Stimulated activated CD8-positive, alpha-beta memory T cell treated with anti-CD3 and anti-CD28 coated beads, Interleukin-12 subunit alpha, Interleukin-12 subunit beta, amount 100 ng/mL, for 24 hours (primary cell): ENCODE data around the gene UNC45A.

Experiments
- DNase-seq: peaks from one replicate; pipeline ENCODE4 v3.0.0-alpha.2; 2020; ENCODE audit errors: extremely low read depth

Gene UNC45A

DNA sequence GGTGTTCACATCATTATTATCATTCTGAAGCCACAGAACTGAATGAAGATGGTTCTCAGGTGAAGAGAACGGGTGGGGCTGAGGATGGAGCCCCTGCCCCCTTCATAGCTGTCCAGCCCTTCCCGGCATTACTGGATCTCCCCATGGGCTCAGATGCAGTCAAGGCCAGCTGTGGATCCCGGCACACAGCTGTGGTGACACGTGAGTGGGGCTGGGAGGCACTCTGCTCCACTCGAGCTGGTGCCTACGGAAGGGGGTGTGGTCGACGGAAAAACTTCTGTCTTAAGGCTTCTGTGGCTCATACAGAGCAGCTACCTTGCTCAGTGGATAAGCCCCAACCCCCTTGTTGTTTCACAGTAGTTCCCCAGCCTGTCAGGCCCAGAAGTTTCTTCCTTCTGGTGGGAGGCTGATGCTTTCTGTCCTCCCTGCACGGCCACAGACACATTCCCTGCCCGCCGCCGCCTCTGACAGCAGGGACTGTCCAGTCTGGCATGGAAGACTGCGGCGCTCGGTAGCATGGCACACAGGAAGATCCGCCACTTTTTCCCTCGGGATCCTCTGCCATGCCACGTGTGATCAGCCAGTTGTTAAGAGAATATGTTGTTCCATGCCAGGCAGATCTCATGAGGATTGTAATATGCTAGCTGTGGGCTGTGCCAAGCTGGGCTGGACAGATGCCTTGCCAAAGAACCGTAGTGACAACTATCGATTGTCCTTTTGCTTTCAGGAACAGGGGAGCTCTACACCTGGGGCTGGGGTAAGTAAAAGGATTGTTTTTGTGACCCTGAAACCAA lies 25.4 kb downstream of the UNC45A start:
- no peak for DNase-seq

DNA sequence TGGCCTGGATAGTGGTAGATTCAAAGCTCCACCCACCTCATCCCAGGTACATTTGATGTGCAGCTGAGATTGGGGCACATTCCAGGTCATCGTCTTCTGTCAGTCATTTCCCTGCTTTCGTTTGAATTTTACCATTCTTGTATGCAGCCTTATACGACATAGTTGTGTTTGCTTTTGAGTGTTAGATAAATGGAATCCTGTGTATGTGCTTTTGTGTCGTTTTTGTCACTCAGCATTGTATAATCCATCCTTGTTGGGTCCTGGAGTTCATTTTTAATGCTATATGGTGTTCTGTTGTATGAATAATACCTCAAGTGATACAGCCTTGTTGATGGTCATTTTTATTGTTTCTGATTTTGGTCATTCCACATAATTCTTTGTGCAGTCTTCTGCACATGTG lies 26.9 kb downstream of the UNC45A start:
- no peak for DNase-seq

DNA sequence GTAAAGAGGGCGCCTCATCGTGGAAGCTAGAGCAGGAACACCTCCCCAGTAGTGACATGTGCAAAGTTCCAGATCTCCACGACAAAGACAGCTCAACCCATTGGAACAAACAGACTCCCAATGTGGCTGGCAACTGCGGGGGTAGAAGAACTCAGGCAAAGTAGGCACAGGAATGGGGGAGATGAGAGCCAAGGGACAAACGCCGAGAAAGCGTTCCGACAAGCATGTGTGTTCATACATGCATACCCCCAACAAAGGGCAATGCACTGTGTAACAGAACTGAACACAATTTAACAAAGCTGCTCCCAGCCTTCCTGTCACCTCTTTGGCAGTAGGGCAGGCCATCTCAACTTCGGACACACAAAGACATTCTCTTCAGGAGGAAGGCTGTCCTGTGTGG lies 31.2 kb downstream of the UNC45A start:
- no peak for DNase-seq

DNA sequence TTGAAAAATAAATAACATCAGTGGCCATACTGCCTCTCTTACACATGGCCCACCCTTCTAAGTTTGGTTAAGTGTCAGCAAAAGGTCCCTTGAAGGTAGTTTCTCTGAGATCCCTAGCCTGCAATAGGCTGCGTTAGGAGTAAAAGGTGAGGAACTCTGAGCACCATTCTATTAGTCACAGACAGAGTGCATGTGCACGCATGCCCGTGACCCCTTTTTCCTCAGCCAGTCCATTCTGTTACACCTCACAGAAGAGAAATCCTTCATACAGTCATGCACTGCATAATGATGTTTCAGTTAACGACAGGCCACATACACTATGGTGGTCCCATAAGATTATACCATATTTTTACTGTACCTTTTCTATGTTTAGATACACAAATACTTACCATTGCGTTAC lies 32.1 kb downstream of the UNC45A start:
- DNase-seq = no peak

- DNase-seq = no peak
Observed at GRCh38 chr15:90968434-90968833, 33.3 kb downstream of the UNC45A start.

DNA sequence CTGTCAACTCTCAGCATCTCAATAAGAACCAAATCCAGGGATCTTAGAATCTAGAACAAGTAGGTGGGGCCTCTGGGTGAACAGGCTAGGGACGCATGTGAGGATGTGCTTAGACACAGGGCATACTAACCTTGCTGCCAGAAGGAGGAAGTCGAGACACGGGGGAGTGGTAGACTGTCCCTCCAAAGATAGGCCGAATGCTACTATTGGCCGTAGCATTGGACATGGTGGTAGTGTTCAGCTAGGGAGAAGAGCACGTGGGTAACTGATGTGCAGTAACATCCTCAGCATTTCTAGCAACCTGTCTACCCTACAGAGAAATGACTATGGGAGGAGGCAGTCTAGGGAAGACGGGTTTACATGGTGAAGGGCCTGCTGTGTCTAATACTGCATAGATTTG lies 35.2 kb downstream of the UNC45A start:
- no peak for DNase-seq

GRCh38 chr15:90972133-90972532 lies 37.0 kb downstream of the UNC45A start:
- no peak for DNase-seq

DNA sequence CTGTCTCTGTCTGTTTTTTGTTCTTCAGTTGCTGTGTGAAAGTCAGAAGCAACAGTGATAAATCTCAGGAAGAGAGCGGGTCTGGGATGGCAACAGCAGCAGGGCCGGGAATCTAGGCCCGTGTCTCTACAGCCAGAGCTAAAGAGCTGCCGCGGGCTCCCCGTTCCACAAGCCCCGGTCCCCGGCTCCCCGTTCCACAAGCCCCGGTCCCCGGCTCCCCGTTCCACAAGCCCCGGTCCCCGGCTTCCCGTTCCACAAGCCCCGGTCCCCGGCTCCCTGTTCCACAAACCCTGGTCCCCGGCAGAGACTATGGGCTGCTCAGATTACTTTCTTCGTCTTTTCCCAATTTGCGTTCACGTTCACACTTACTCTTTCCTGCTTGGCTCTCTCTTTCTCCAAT lies 39.1 kb downstream of the UNC45A start:
- no peak for DNase-seq

- no peak for DNase-seq
Observed at GRCh38 chr15:90979582-90979981, 44.5 kb downstream of the UNC45A start.

GRCh38 chr15:90981681-90982080 lies 46.6 kb downstream of the UNC45A start:
- DNase-seq = no peak

GRCh38 chr15:90982135-90982534 lies 47.0 kb downstream of the UNC45A start:
- no peak for DNase-seq

- DNase-seq = no peak
Observed at GRCh38 chr15:90986790-90987507, 51.9 kb downstream of the UNC45A start.

GRCh38 chr15:90987561-90988141 lies 52.6 kb downstream of the UNC45A start:
- no peak for DNase-seq

DNA sequence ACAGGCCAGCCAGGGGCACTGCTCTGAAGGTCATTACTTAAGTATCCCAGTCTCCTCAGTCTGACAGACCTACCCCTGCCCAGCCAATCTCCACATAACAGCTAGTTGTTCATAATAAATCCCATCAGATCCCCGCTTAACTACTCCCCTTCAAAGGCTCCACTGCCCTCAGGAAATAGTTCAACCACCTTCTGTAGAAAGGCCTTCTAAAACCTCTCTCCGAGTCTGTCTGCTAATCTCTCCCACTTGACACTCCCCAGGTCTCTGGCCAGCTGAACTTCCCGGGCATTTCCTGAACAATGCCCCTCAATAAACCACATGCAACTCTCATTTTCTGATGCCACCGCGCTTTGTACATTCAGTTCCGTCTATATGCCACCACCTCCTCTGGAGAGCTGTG lies 53.2 kb downstream of the UNC45A start:
- DNase-seq = no peak

GRCh38 chr15:90989040-90989768 lies 54.1 kb downstream of the UNC45A start:
- DNase-seq = no peak

- DNase-seq = no peak
Observed at GRCh38 chr15:90990446-90990845, 55.4 kb downstream of the UNC45A start.

GRCh38 chr15:90991587-90992285 lies 56.7 kb downstream of the UNC45A start:
- no peak for DNase-seq

- DNase-seq = no peak
Observed at GRCh38 chr15:90994059-90994416, 59.0 kb downstream of the UNC45A start.

- peak; percentile 96 for DNase-seq
Observed at GRCh38 chr15:90994417-90995311, 59.6 kb downstream of the UNC45A start, which contains the start of gene PRC1. Gene PRC1 (minus strand): TSS chr15:90994535. CDS start chr15:90994417, 118 bp downstream.

GRCh38 chr15:90998737-90999136 lies 63.7 kb downstream of the UNC45A start:
- no peak for DNase-seq

GRCh38 chr15:91001209-91001608 lies 66.1 kb downstream of the UNC45A start:
- DNase-seq = no peak
